Measurements from ENCODE around the gene NUDT6. TPM values are rescaled to one million over a fixed set of nuclear protein-coding genes. Genes with fewer than 3 reads are reported as not detected.

NUDT6 gene
- total RNA-seq, 1 experiment from 2014 or later: 9.0 TPM

DNA sequence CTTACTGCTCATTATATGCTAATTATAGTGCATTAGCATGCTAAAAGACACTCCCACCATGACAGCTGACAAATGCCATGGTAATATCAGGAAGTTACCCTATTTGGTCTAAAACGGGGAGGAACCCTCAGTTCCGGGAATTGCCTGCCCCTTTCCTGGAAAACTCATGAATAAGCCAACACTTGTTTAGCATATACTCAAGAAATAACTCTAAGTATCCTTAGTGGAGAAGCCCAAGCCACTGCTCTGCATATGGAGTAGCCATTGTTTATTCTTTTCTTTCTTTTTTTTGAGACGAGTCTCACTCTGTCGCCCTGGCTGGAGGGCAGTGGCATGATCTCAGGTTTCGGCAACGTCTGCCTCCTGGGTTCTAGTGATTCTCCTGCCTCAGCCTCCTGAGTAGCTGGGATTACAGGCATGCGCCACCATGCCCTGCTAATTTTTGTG, 15.5 kb downstream of the NUDT6 start:
- H4K20me1 ChIP-seq (ENCODE audit: insufficient read depth): no peaks in the 10 kb centered on the region
- no peak for ATAC-seq
- no TSS peak for BruUV-seq (replicated peaks)
- H3K9me3 ChIP-seq (ENCODE audit: control insufficient read depth in 1 of 2, insufficient read depth in 1 of 2, low read depth in 1 of 2, low read length in 2 of 2): no peaks in the 10 kb centered on the region
- intact Hi-C loops (cut with micrococcal nuclease): no loop called here
- H3K9ac ChIP-seq (ENCODE audit: low read length): no peak overlapping the region
- H3K27ac ChIP-seq (ENCODE audit: low read depth, low read length): no peak overlapping the region
- no peak overlapping the region for H2AFZ ChIP-seq (ENCODE audit: low read depth, low read length, poor library complexity, severe bottlenecking)
- no peaks in the 10 kb centered on the region for H3K27me3 ChIP-seq (ENCODE audit: insufficient read depth, low read length)
- H3K4me1 ChIP-seq (ENCODE audit: control insufficient read depth in 1 of 2, insufficient read depth in 2 of 2, low read length in 2 of 2): no peaks in the 10 kb centered on the region
- no peak for DNase-seq (ENCODE audit: low read depth, low spot score)
- no peak overlapping the region for H3K4me3 ChIP-seq (replicated peaks in 1 of 2; ENCODE audit: low read depth in 1 of 2, low read length in 2 of 2)
- ChIA-PET POLR2A (no interaction called here), CTCF (no interaction called here), RAD21 (ENCODE audit: low non-redundant PET in 1 of 2, low total read pairs in 2 of 2, uncharacterized antibody in 2 of 2, unreplicated experiment in 2 of 2) (no interaction called here)
- no peaks in the 10 kb centered on the region for H3K79me2 ChIP-seq (ENCODE audit: insufficient read depth, low read length)
- TF ChIP-seq, protein P1, sequence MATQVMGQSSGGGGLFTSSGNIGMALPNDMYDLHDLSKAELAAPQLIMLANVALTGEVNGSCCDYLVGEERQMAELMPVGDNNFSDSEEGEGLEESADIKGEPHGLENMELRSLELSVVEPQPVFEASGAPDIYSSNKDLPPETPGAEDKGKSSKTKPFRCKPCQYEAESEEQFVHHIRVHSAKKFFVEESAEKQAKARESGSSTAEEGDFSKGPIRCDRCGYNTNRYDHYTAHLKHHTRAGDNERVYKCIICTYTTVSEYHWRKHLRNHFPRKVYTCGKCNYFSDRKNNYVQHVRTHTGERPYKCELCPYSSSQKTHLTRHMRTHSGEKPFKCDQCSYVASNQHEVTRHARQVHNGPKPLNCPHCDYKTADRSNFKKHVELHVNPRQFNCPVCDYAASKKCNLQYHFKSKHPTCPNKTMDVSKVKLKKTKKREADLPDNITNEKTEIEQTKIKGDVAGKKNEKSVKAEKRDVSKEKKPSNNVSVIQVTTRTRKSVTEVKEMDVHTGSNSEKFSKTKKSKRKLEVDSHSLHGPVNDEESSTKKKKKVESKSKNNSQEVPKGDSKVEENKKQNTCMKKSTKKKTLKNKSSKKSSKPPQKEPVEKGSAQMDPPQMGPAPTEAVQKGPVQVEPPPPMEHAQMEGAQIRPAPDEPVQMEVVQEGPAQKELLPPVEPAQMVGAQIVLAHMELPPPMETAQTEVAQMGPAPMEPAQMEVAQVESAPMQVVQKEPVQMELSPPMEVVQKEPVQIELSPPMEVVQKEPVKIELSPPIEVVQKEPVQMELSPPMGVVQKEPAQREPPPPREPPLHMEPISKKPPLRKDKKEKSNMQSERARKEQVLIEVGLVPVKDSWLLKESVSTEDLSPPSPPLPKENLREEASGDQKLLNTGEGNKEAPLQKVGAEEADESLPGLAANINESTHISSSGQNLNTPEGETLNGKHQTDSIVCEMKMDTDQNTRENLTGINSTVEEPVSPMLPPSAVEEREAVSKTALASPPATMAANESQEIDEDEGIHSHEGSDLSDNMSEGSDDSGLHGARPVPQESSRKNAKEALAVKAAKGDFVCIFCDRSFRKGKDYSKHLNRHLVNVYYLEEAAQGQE (IDR thresholded peaks at IDR 0.05; ENCODE audit: low read depth): no peak
- TF ChIP-seq SRF (IDR thresholded peaks at IDR 0.05; ENCODE audit: low read depth) (no peak), EGR1 (IDR thresholded peaks at IDR 0.05; ENCODE audit: low read depth) (no peak), ZNF274 (IDR thresholded peaks at IDR 0.05; ENCODE audit: low read depth, low read length) (no peak), EZH2phosphoT487 (IDR thresholded peaks at IDR 0.05; ENCODE audit: borderline replicate concordance) (no peak), FOSL1 (IDR thresholded peaks at IDR 0.05; ENCODE audit: low read depth) (no peak), CEBPB (IDR thresholded peaks at IDR 0.05; ENCODE audit: low read depth) (no peak), RAD21 (IDR thresholded peaks at IDR 0.05; ENCODE audit: low read depth) (no peak), JUND (IDR thresholded peaks at IDR 0.05) (no peak), SIN3A (IDR thresholded peaks at IDR 0.05; ENCODE audit: low read depth) (no peak), EZH2 (IDR thresholded peaks at IDR 0.05) (no peak), ZFX (IDR thresholded peaks at IDR 0.05) (no peak)
- TF ChIP-seq, protein P2, sequence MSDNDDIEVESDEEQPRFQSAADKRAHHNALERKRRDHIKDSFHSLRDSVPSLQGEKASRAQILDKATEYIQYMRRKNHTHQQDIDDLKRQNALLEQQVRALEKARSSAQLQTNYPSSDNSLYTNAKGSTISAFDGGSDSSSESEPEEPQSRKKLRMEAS (IDR thresholded peaks at IDR 0.05): no peak
- TF ChIP-seq, protein P3, sequence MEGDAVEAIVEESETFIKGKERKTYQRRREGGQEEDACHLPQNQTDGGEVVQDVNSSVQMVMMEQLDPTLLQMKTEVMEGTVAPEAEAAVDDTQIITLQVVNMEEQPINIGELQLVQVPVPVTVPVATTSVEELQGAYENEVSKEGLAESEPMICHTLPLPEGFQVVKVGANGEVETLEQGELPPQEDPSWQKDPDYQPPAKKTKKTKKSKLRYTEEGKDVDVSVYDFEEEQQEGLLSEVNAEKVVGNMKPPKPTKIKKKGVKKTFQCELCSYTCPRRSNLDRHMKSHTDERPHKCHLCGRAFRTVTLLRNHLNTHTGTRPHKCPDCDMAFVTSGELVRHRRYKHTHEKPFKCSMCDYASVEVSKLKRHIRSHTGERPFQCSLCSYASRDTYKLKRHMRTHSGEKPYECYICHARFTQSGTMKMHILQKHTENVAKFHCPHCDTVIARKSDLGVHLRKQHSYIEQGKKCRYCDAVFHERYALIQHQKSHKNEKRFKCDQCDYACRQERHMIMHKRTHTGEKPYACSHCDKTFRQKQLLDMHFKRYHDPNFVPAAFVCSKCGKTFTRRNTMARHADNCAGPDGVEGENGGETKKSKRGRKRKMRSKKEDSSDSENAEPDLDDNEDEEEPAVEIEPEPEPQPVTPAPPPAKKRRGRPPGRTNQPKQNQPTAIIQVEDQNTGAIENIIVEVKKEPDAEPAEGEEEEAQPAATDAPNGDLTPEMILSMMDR (IDR thresholded peaks at IDR 0.05 in 2 of 3, conservative IDR thresholded peaks at IDR 0.05 in 1 of 3; ENCODE audit: borderline replicate concordance in 1 of 3, insufficient read depth in 1 of 3, low read depth in 2 of 3, low read length in 2 of 3): no peak
- TF ChIP-seq, protein P4, sequence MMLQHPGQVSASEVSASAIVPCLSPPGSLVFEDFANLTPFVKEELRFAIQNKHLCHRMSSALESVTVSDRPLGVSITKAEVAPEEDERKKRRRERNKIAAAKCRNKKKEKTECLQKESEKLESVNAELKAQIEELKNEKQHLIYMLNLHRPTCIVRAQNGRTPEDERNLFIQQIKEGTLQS (IDR thresholded peaks at IDR 0.05): no peak
- H3K9me2 ChIP-seq (ENCODE audit: insufficient read depth): no peaks in the 10 kb centered on the region
- H3K4me2 ChIP-seq (ENCODE audit: low read length): no peak overlapping the region
- no peaks in the 10 kb centered on the region for H3K36me3 ChIP-seq (ENCODE audit: control insufficient read depth in 1 of 2, insufficient read depth in 2 of 2, low read length in 2 of 2)
